GM18867 (cell line): ENCODE results near the gene KDM5A.

Experiments used
- ATAC-seq: cut with Tn5 transposase; IDR thresholded peaks from one replicate; pipeline ENCODE4 v1.9.1; 2021; ENCODE audit warnings: mild to moderate bottlenecking, moderate library complexity; ENCODE audit not compliant: unreplicated experiment

Gene KDM5A

GRCh38 chr12:275812-276211 lies 113.3 kb downstream of the KDM5A start:
- ATAC-seq: no peak

- ATAC-seq: no peak
These were observed 115.7 kb downstream of the KDM5A start for GRCh38 chr12:273382-273781.

- ATAC-seq: no peak
These were observed 116.2 kb downstream of the KDM5A start for GRCh38 chr12:272942-273341.

- no peak for ATAC-seq
These were observed 118.0 kb downstream of the KDM5A start for GRCh38 chr12:271161-271560.

- no peak for ATAC-seq
These were observed 119.9 kb downstream of the KDM5A start for GRCh38 chr12:269191-269590.

- ATAC-seq: no peak
These were observed 120.7 kb downstream of the KDM5A start for GRCh38 chr12:268483-268840.

- ATAC-seq: no peak
These were observed 121.3 kb downstream of the KDM5A start for GRCh38 chr12:267581-268482.

- ATAC-seq: no peak
These were observed 124.0 kb downstream of the KDM5A start for GRCh38 chr12:265096-265495.

- ATAC-seq: no peak
These were observed 124.9 kb downstream of the KDM5A start for GRCh38 chr12:264269-264668.

GRCh38 chr12:263574-263973 lies 125.5 kb downstream of the KDM5A start:
- ATAC-seq: no peak

GRCh38 chr12:262817-263216 lies 126.3 kb downstream of the KDM5A start, which contains the start of gene SLC6A13:
Gene SLC6A13, minus strand, starts transcription at chr12:262836. Its CDS starts 2,784 bp downstream, at chr12:260052.
- ATAC-seq: no peak

- no peak for ATAC-seq
These were observed 127.0 kb downstream of the KDM5A start for GRCh38 chr12:262113-262512.

GRCh38 chr12:257521-258321 lies 131.4 kb downstream of the KDM5A start:
- ATAC-seq: no peak

- ATAC-seq: no peak
These were observed 132.2 kb downstream of the KDM5A start for GRCh38 chr12:256958-257357.

- ATAC-seq: no peak
These were observed 132.9 kb downstream of the KDM5A start for GRCh38 chr12:256225-256624.

- no peak for ATAC-seq
These were observed 134.2 kb downstream of the KDM5A start for GRCh38 chr12:254912-255311.

GRCh38 chr12:254039-254438 lies 135.1 kb downstream of the KDM5A start:
- no peak for ATAC-seq

- ATAC-seq: no peak
These were observed 135.8 kb downstream of the KDM5A start for GRCh38 chr12:253116-253831.

- no peak for ATAC-seq
These were observed 136.5 kb downstream of the KDM5A start for GRCh38 chr12:252636-253035.

GRCh38 chr12:247271-247670 lies 141.8 kb downstream of the KDM5A start:
- ATAC-seq: no peak

GRCh38 chr12:243381-243780 lies 145.7 kb downstream of the KDM5A start:
- no peak for ATAC-seq
